SK-N-SH treated with all-trans-retinoic acid at 6 μM for 48 hours (cell line): ENCODE results near the gene QSOX1.

Experiments
- ATAC-seq: fragments of 200-7000 bp; cut with Tn5 transposase; 3 replicates; pipeline ENCODE4 v1.9.1; 2020; ENCODE audit warnings: mild to moderate bottlenecking, moderate library complexity
- ARNTL ChIP-seq: fragments of 450-650 bp; formaldehyde crosslinking; IDR thresholded peaks from 2 replicates; pipeline ENCODE4 v1.5.0; 2020; ENCODE audit warnings: low read depth, mild to moderate bottlenecking, moderate library complexity, borderline replicate concordance
- BACH2 ChIP-seq: fragments of 250-450 bp; sonication (Bioruptor Pico); IDR thresholded peaks from 2 replicates; pipeline ENCODE4 v1.9.0; 2021; ENCODE audit warnings: mild to moderate bottlenecking, borderline replicate concordance
- CSDC2 ChIP-seq: fragments of 250-450 bp; sonication (Bioruptor Pico); IDR thresholded peaks from 2 replicates; pipeline ENCODE4 v1.5.0; 2020; ENCODE audit warnings: mild to moderate bottlenecking, moderate library complexity
- ESRRG ChIP-seq: fragments of 250-450 bp; sonication (Bioruptor Pico); IDR thresholded peaks from 2 replicates; pipeline ENCODE4 v1.6.1; 2021; ENCODE audit warnings: mild to moderate bottlenecking
- GLIS3 ChIP-seq: fragments of 250-450 bp; sonication (Bioruptor Pico); IDR thresholded peaks from 2 replicates; pipeline ENCODE4 v1.5.0; 2020; ENCODE audit warnings: mild to moderate bottlenecking, moderate library complexity
- ISL1 ChIP-seq: fragments of 250-450 bp; sonication (Bioruptor Pico); IDR thresholded peaks from 2 replicates; pipeline ENCODE4 v2.1.2; 2022; ENCODE audit warnings: mild to moderate bottlenecking, moderate library complexity
- OSR1 ChIP-seq: fragments of 250-450 bp; sonication (Bioruptor Pico); IDR thresholded peaks from 2 replicates; pipeline ENCODE4 v1.8.0; 2022; ENCODE audit warnings: moderate library complexity, mild to moderate bottlenecking, inconsistent platforms
- PPARA ChIP-seq: fragments of 250-450 bp; sonication (Bioruptor Pico); IDR thresholded peaks from 2 replicates; pipeline ENCODE4 v1.5.0; 2020; ENCODE audit warnings: mild to moderate bottlenecking, borderline replicate concordance
- RARB ChIP-seq: fragments of 250-450 bp; sonication (Bioruptor Pico); IDR thresholded peaks from 2 replicates; pipeline ENCODE4 v1.8.0; 2021; ENCODE audit warnings: mild to moderate bottlenecking, moderate library complexity
- SNAI2 ChIP-seq: fragments of 250-450 bp; sonication (Bioruptor Pico); IDR thresholded peaks from 2 replicates; pipeline ENCODE4 v1.5.0; 2020; ENCODE audit warnings: mild to moderate bottlenecking, moderate library complexity
- TCF4 ChIP-seq: fragments of 250-450 bp; sonication (Bioruptor Pico); IDR thresholded peaks from 2 replicates; pipeline ENCODE4 v1.8.0; 2021; ENCODE audit warnings: mild to moderate bottlenecking, moderate library complexity, borderline replicate concordance
- TOX ChIP-seq: fragments of 250-450 bp; sonication (Bioruptor Pico); IDR thresholded peaks from 2 replicates; pipeline ENCODE4 v1.8.0; 2021; ENCODE audit warnings: mild to moderate bottlenecking, moderate library complexity, borderline replicate concordance
- ZC3H10 ChIP-seq: fragments of 250-450 bp; sonication (Bioruptor Pico); IDR thresholded peaks from 2 replicates; pipeline ENCODE4 v1.5.1; 2021; ENCODE audit warnings: mild to moderate bottlenecking, moderate library complexity
- ZFP3 ChIP-seq: fragments of 250-450 bp; sonication (Bioruptor Pico); IDR thresholded peaks from 2 replicates; pipeline ENCODE4 v1.5.0; 2020; ENCODE audit warnings: mild to moderate bottlenecking, moderate library complexity
- ZFP30 ChIP-seq: fragments of 450-650 bp; formaldehyde crosslinking; IDR thresholded peaks from 2 replicates; pipeline ENCODE4 v1.5.0; 2022; ENCODE audit warnings: mild to moderate bottlenecking, moderate library complexity
- ZNF565 ChIP-seq: fragments of 450-650 bp; formaldehyde crosslinking; conservative IDR thresholded peaks from 2 replicates; pipeline ENCODE4 v1.5.0; 2020; ENCODE audit warnings: low read depth, mild to moderate bottlenecking, moderate library complexity
- ZNF8 ChIP-seq: fragments of 450-650 bp; formaldehyde crosslinking; IDR thresholded peaks from 2 replicates; pipeline ENCODE4 v1.5.0; 2020; ENCODE audit warnings: mild to moderate bottlenecking, moderate library complexity
- TF ChIP-seq, protein P1 (sequence below): fragments of 250-450 bp; sonication (Bioruptor Pico); IDR thresholded peaks from 2 replicates; pipeline ENCODE4 v1.8.0; 2020; ENCODE audit warnings: mild to moderate bottlenecking, moderate library complexity, borderline replicate concordance
- TF ChIP-seq, protein P2 (sequence below): fragments of 250-450 bp; sonication (Bioruptor Pico); IDR thresholded peaks from 2 replicates; pipeline ENCODE4 v1.5.0; 2020; ENCODE audit warnings: mild to moderate bottlenecking, moderate library complexity
- TF ChIP-seq, protein P3 (sequence below): fragments of 250-450 bp; sonication (Bioruptor Pico); IDR thresholded peaks from 2 replicates; pipeline ENCODE4 v1.8.0; 2021; ENCODE audit warnings: low read depth, mild to moderate bottlenecking, moderate library complexity, borderline replicate concordance
- TF ChIP-seq, protein P4 (sequence below): fragments of 250-450 bp; sonication (Bioruptor Pico); IDR thresholded peaks from 2 replicates; pipeline ENCODE4 v1.5.1; 2020; ENCODE audit warnings: low read depth, mild to moderate bottlenecking, moderate library complexity

The QSOX1 gene

DNA sequence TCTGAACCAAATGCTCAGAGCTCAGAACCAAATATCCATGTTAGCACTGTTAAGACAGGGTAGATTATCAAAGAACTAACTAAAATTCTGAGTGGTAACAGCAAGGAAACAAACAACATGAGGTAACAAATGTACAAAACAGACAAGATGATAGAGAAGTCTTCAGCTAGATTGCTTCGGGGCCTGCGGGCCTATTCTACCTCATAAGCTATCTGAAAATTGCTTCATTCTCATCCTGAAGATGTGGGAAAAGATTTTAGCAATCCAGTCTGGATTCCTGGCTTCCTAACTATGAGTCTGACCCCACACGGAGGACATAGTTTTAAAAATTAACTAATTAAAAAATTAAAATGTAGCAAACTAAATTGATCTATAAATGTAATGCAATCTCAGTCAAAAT is 9.2 kb upstream of the QSOX1 start:
- TF ChIP-seq OSR1 (CRISPR knock-in tag) = no peak
- TF ChIP-seq ESRRG = no peak
- TF ChIP-seq GLIS3 (CRISPR knock-in tag) = no peak
- TF ChIP-seq ZFP3 = no peak
- TF ChIP-seq ISL1 (CRISPR knock-in tag) = no peak
- TF ChIP-seq PPARA = no peak
- TF ChIP-seq BACH2 (CRISPR knock-in tag) = no peak
- no peak for ATAC-seq

DNA sequence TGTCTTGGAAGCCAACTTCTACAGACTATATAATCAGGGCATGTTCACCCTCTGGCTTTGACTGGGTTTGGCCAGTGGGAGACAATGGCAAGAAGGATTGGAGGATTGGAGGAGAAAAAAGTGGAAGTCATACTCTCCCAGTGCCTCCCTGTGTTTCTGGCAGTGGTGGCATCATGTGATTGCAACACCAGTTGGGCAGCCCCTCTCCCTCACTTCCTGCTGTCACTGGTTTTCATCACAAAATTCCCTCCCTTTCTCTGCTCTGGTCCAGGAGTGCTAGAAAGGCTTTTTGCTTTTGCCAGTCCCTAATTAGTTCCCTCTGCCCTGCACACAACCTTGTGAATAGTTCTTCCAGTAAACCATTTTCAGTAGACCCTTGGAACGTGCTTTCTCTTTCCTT is 3.7 kb upstream of the QSOX1 start:
- peak; percentile 21 for ATAC-seq
- TF ChIP-seq ZNF565 (CRISPR knock-in tag) (no peak), ZFP30 (peak; percentile 94), CSDC2 (CRISPR knock-in tag) (peak; percentile 64; the same call in 1 of the 2 replicates)

DNA sequence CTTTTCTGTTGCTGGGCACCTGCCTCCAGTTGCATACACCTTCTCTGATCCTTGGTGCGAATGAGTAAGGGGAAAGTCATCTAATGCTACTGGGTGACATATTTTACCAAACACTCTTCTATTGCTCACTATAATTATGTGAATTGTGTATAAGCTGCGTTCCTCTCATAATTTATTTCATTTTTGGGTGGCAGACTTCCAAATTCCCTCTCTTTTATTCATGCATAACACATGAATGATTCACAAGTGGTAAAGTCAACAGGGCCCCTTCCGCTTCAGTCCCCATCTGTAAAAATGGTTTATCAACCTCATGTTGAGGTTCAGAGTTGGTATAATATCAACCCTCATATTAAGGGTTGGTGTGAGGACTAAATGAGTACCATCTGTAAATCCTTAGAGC is 3.2 kb upstream of the QSOX1 start:
- peak; percentile 10 for ATAC-seq
- TF ChIP-seq, protein P1, sequence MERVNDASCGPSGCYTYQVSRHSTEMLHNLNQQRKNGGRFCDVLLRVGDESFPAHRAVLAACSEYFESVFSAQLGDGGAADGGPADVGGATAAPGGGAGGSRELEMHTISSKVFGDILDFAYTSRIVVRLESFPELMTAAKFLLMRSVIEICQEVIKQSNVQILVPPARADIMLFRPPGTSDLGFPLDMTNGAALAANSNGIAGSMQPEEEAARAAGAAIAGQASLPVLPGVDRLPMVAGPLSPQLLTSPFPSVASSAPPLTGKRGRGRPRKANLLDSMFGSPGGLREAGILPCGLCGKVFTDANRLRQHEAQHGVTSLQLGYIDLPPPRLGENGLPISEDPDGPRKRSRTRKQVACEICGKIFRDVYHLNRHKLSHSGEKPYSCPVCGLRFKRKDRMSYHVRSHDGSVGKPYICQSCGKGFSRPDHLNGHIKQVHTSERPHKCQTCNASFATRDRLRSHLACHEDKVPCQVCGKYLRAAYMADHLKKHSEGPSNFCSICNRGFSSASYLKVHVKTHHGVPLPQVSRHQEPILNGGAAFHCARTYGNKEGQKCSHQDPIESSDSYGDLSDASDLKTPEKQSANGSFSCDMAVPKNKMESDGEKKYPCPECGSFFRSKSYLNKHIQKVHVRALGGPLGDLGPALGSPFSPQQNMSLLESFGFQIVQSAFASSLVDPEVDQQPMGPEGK (CRISPR knock-in tag) = 0 out of 2 replicates have a peak, but pooled peaks have one; percentile 13
- TF ChIP-seq ZC3H10 (CRISPR knock-in tag) (0 out of 2 replicates have a peak, but pooled peaks have one; percentile 25), RARB (CRISPR knock-in tag) (no peak), OSR1 (CRISPR knock-in tag) (0 out of 2 replicates have a peak, but pooled peaks have one; percentile 42)
- TF ChIP-seq, all 23 proteins: peak for 3

DNA sequence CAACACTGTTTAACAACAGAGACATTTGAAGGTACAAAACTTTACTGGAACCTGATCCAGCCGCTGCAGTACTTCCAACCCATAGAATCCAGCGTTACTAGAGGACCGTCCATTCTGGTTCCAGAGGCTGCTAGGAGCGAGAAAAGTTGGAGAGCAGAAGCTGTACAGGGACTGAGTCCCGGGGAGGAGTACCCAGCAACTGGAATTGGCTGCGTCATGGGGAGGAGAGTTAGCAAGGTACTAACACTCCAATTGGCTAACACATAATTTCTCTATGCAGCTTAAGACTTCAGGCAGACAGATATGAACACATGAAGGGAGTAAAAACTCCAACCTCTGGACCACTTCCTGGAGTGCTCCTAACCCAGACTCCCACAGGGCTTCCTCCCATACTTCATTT is 2.1 kb upstream of the QSOX1 start:
- TF ChIP-seq ZC3H10 (CRISPR knock-in tag) (no peak), GLIS3 (CRISPR knock-in tag) (no peak)
- TF ChIP-seq, protein P2, sequence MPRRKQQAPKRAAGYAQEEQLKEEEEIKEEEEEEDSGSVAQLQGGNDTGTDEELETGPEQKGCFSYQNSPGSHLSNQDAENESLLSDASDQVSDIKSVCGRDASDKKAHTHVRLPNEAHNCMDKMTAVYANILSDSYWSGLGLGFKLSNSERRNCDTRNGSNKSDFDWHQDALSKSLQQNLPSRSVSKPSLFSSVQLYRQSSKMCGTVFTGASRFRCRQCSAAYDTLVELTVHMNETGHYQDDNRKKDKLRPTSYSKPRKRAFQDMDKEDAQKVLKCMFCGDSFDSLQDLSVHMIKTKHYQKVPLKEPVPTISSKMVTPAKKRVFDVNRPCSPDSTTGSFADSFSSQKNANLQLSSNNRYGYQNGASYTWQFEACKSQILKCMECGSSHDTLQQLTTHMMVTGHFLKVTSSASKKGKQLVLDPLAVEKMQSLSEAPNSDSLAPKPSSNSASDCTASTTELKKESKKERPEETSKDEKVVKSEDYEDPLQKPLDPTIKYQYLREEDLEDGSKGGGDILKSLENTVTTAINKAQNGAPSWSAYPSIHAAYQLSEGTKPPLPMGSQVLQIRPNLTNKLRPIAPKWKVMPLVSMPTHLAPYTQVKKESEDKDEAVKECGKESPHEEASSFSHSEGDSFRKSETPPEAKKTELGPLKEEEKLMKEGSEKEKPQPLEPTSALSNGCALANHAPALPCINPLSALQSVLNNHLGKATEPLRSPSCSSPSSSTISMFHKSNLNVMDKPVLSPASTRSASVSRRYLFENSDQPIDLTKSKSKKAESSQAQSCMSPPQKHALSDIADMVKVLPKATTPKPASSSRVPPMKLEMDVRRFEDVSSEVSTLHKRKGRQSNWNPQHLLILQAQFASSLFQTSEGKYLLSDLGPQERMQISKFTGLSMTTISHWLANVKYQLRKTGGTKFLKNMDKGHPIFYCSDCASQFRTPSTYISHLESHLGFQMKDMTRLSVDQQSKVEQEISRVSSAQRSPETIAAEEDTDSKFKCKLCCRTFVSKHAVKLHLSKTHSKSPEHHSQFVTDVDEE (CRISPR knock-in tag) = no peak
- no peak for ATAC-seq

DNA sequence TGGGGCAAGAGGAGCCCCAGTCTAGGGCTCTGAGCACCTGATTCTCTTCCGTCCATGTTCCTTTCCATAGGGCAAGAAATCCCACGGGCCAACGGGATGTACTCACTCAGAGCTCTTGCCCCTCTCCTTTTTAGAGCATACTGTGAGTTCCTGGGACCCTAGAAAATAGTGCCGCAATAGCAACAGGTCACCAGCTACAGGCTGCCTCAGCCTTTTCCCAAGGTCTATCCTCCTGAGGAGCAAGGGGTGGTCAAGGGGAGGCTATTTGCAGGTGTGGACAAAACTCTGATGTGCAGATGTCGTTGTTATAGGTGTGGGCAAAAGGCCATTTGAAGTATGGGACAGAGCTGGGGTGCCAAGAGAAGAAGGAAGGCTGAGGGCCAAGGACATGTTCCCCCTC is 1.6 kb upstream of the QSOX1 start:
- TF ChIP-seq CSDC2 (CRISPR knock-in tag) (no peak), BACH2 (CRISPR knock-in tag) (no peak), TCF4 (CRISPR knock-in tag) (no peak), ZNF565 (CRISPR knock-in tag) (no peak)
- TF ChIP-seq, protein P3, sequence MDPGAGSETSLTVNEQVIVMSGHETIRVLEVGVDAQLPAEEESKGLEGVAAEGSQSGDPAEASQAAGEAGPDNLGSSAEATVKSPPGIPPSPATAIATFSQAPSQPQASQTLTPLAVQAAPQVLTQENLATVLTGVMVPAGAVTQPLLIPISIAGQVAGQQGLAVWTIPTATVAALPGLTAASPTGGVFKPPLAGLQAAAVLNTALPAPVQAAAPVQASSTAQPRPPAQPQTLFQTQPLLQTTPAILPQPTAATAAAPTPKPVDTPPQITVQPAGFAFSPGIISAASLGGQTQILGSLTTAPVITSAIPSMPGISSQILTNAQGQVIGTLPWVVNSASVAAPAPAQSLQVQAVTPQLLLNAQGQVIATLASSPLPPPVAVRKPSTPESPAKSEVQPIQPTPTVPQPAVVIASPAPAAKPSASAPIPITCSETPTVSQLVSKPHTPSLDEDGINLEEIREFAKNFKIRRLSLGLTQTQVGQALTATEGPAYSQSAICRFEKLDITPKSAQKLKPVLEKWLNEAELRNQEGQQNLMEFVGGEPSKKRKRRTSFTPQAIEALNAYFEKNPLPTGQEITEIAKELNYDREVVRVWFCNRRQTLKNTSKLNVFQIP = no peak
- TF ChIP-seq, all 23 proteins: peak for 0
- ATAC-seq = no peak

DNA sequence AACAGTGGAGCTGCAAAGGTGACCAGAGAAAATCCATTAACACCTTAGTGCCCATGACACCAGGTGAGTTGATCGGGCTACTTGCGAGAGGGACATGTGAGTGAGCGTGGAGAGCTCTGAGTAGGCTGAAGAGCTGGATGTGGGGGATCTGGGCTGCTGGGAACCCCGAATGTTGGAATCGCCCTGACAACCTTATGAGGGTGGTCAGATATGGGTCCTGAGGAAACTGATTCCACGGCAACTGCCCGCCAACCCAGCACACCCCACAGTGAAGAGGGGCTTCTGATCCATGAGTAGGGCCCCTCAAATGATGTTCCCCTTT is 705 bp upstream of the QSOX1 start:
- no peak; the same call in 2 of the 3 replicates for ATAC-seq
- TF ChIP-seq, protein P2 (CRISPR knock-in tag) = no peak
- TF ChIP-seq TCF4 (CRISPR knock-in tag) (no peak), ARNTL (CRISPR knock-in tag) (no peak), ZFP3 (no peak), TOX (CRISPR knock-in tag) (no peak), SNAI2 (CRISPR knock-in tag) (no peak), ZNF8 (CRISPR knock-in tag) (no peak), ISL1 (CRISPR knock-in tag) (no peak), CSDC2 (CRISPR knock-in tag) (no peak), ESRRG (no peak), OSR1 (CRISPR knock-in tag) (no peak), ZC3H10 (CRISPR knock-in tag) (no peak), GLIS3 (CRISPR knock-in tag) (no peak)
- TF ChIP-seq, protein P4, sequence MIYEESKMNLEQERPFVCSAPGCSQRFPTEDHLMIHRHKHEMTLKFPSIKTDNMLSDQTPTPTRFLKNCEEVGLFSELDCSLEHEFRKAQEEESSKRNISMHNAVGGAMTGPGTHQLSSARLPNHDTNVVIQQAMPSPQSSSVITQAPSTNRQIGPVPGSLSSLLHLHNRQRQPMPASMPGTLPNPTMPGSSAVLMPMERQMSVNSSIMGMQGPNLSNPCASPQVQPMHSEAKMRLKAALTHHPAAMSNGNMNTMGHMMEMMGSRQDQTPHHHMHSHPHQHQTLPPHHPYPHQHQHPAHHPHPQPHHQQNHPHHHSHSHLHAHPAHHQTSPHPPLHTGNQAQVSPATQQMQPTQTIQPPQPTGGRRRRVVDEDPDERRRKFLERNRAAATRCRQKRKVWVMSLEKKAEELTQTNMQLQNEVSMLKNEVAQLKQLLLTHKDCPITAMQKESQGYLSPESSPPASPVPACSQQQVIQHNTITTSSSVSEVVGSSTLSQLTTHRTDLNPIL (CRISPR knock-in tag) = no peak
- TF ChIP-seq, protein P3 = no peak
